C4-2B (cell line): ENCODE measurements around the gene FHL2.

Experiments used
- H3K27ac ChIP-seq: fragments of 450-650 bp; 2 replicates; pipeline ENCODE4 v1.5.1; 2017
- CTCF ChIP-seq: fragments of 450-650 bp; conservative IDR thresholded peaks from 2 replicates; pipeline ENCODE4 v1.5.1; 2017; ENCODE audit warnings: mild to moderate bottlenecking
- ZFX ChIP-seq: fragments of 450-650 bp; IDR thresholded peaks from 2 replicates; pipeline ENCODE4 v1.6.1; 2017

FHL2 gene

GRCh38 chr2:105382177-105382576 lies 16.7 kb downstream of the FHL2 start:
- TF ChIP-seq CTCF (no peak), ZFX (no peak)
- no peak overlapping the region for H3K27ac ChIP-seq

- TF ChIP-seq ZFX (no peak), CTCF (no peak)
Measured at GRCh38 chr2:105381101-105381668, 17.7 kb downstream of the FHL2 start.

GRCh38 chr2:105380432-105381100 lies 18.3 kb downstream of the FHL2 start:
- H3K27ac ChIP-seq: peak overlapping the region; percentile 75
- TF ChIP-seq ZFX: no peak
- no peak for TF ChIP-seq CTCF

More at GRCh38 chr2:105381101-105381668, 17.7 kb downstream of the FHL2 start:
- H3K27ac ChIP-seq: peak overlapping the region; percentile 11; the same call in 1 of the 2 replicates

- peak overlapping the region; percentile 75 for H3K27ac ChIP-seq
- TF ChIP-seq ZFX (no peak), CTCF (no peak)
Measured at GRCh38 chr2:105379741-105380186, 19.1 kb downstream of the FHL2 start.

- no peak overlapping the region for H3K27ac ChIP-seq
- TF ChIP-seq CTCF (no peak), ZFX (no peak)
Measured at GRCh38 chr2:105378921-105379383, 19.9 kb downstream of the FHL2 start.

- TF ChIP-seq CTCF: no peak
- H3K27ac ChIP-seq: no peak overlapping the region
Measured at GRCh38 chr2:105378276-105378840, 20.5 kb downstream of the FHL2 start.

GRCh38 chr2:105377871-105378270 lies 21.0 kb downstream of the FHL2 start:
- TF ChIP-seq CTCF: no peak; the same call in 1 of the 2 replicates
- no peak for TF ChIP-seq ZFX
- no peak overlapping the region for H3K27ac ChIP-seq
